ENCODE results near the gene CDH11.

GRCh38 chr16:64947651-64948050, 174.2 kb downstream of the CDH11 start:
- no peak for TF ChIP-seq CTCF (IDR thresholded peaks at IDR 0.05)
- no peak for TF ChIP-seq ZFX (IDR thresholded peaks at IDR 0.05; ENCODE audit: borderline replicate concordance)

All from 22Rv1 (cell line).